Spleen (tissue), 7 donors: Measurements from ENCODE around the gene PMEL.

Experiments
- CTCF ChIP-seq, 11 experiments: fragments of 200-600 bp in 7 of 11; fragments of 450-650 bp in 4 of 11; sonication (generic) in 4 of 11; IDR thresholded peaks in 8 of 11; conservative IDR thresholded peaks in 3 of 11; 1 replicate in 7 of 11; 2 replicates in 4 of 11; pipeline versions ENCODE4 v1.4.0 to v1.8.0; 2016 to 2021; ENCODE audit warnings: antibody characterized with exemption in 11 of 11, inconsistent platforms in 4 of 11, mild to moderate bottlenecking in 1 of 11
- POLR2A ChIP-seq, 3 donors: fragments of 450-650 bp; IDR thresholded peaks; one replicate each; pipeline ENCODE4 v1.5.1; 2017; ENCODE audit warnings: antibody characterized with exemption in 3 of 3, mild to moderate bottlenecking in 1 of 3
- POLR2AphosphoS5 ChIP-seq, 3 donors: sonication (generic); formaldehyde crosslinking; IDR thresholded peaks; one replicate each; pipeline ENCODE4 v1.5.1; 2017; ENCODE audit warnings: antibody characterized with exemption in 3 of 3
- donor health status: DM: no; HTN: no; CAD: no; lungs with moderate emphysema.
- donor health status: DM: no; HTN: no; CAD: no.
- donor health status: DM: no; HTN: no; CAD: no.

DNA sequence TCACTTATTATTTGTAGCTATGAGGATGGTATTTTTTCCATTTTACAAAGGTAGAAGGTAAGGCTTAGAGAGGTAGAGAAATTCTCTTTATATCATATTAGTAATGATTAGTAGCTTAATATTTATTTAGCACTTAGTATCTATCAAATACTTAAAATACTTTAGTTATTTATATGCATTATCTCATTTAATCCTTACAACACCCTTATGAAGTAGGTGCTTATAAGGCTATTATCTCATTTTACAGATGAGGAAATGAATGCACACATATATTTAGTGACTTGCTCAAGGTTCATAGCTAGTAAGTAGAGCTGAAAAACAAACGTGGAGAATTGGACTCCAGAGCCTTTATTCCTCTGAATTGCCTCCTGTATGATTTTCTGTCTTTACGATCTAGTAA, 19.0 kb upstream of the PMEL start:
- no peak for TF ChIP-seq POLR2A (IDR thresholded peaks at IDR 0.05)
- TF ChIP-seq POLR2AphosphoS5 (IDR thresholded peaks at IDR 0.05): no peak
- TF ChIP-seq CTCF (IDR thresholded peaks at IDR 0.05 in 8 of 11, conservative IDR thresholded peaks at IDR 0.05 in 3 of 11): no peak
